NB4 (cell line): ENCODE results near the gene PTPN6.

Experiments used
- MAX ChIP-seq: IDR thresholded peaks from 2 replicates; pipeline ENCODE4 v1.6.1; 2011; ENCODE audit warnings: low read depth, low read length
- POLR2A ChIP-seq: IDR thresholded peaks from 2 replicates; pipeline ENCODE4 v1.6.1; 2011; ENCODE audit warnings: mild to moderate bottlenecking; ENCODE audit not compliant: insufficient read length; ENCODE audit errors: extremely low read depth

DNA sequence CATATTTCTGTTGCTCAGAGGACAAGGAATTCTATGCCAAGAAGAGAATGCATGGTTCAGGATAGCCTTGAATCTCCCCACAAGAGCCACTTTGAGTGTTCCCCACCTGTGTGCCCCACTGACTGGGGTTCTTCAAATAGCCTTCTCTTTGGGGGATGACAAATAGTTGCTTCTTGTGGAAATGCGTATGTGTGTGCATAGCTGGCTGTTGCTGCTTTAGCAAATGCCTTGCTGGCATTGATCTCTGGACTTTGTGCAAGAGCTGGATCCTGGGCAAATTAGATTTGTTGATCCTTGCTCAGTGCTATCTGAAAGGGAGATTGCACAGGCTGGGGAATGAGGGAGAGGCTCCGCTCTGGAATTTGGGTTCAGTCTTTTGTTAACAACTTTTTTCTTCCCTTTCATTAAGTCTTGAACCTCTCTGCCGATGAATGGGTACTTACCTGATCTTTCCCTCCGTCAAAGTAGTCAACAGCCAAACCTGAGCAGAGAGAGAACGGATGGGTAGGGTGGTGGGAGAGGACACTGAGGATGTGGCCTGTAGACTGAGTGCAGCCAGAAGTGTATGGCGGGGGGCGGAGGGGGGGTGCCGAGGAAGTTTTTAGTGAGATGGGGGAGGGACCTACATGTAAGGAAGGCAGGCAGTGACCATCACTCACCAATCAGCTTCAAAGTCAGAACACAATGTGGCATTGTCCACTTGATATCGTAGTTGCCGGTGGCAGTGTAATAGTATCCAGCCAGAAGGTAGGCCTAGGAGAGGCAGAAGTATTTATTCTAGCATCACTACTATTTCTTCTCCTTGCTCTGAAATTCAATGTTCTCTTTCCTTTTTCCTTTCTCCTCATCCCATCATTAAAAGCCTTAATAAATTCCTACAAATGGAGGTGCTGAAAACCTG, 30.2 kb downstream of the PTPN6 start:
- TF ChIP-seq POLR2A (no peak), MAX (no peak)
